Epithelial cell of alveolus of lung (primary cell): Measurements from ENCODE around the gene SPINT1. TPM values are rescaled to one million over a fixed set of nuclear protein-coding genes. Genes with fewer than 3 reads are reported as not detected.

ENCODE experiments used
- total RNA-seq: library from RNA; depleted of rRNA; stranded (reverse); fragments of >200 nt; gene quantifications from 2 replicates; pipeline ENCODE4 v1.2.1, GENCODE V29; 2015

SPINT1 gene
- 4.1 and 31.0 TPM in 2 replicates for total RNA-seq

GRCh38 chr15:40843885-40844695 lies at the start of gene SPINT1:
Gene SPINT1 (plus strand): TSS chr15:40844048. CDS start chr15:40844555, 507 bp downstream.

GRCh38 chr15:40807028-40807887 lies 36.6 kb upstream of the SPINT1 start, which contains the start of the genes DNAJC17 and ZFYVE19:
Gene DNAJC17 (minus strand): TSS chr15:40807473. CDS start chr15:40807446, 27 bp downstream.
Gene ZFYVE19 (plus strand): TSS chr15:40807089. CDS start chr15:40807590, 501 bp downstream.

GRCh38 chr15:40828447-40829036 lies 15.3 kb upstream of the SPINT1 start, which contains the start of gene PPP1R14D:
Gene PPP1R14D (minus strand): TSS chr15:40828708. CDS start chr15:40828641, 67 bp downstream.

GRCh38 chr15:40873694-40874561 lies 30.1 kb downstream of the SPINT1 start, which contains the start of gene RHOV:
Gene RHOV (minus strand): TSS chr15:40874234. CDS start chr15:40874139, 95 bp downstream.

GRCh38 chr15:40893733-40894680 lies 50.2 kb downstream of the SPINT1 start, which contains the start of gene VPS18:
Gene VPS18 (plus strand): TSS chr15:40894450. CDS start chr15:40894769, 319 bp downstream.

Other genes with a start within 250 kb of the SPINT1 start
- 7.9 and 16.4 TPM in 2 replicates for gene KNL1, start 249.8 kb upstream of the SPINT1 start, total RNA-seq
- 4.2 and 11.5 TPM in 2 replicates for gene RAD51, start 148.9 kb upstream of the SPINT1 start, total RNA-seq
- gene RMDN3, start 88.8 kb upstream of the SPINT1 start, total RNA-seq = 20.5 and 21.7 TPM in 2 replicates
- 7.7 and 11.5 TPM in 2 replicates for gene GCHFR, start 80.0 kb upstream of the SPINT1 start, total RNA-seq
- not detected in 2 replicates for gene C15orf62, start 74.1 kb upstream of the SPINT1 start, total RNA-seq
- 16.3 and 40.4 TPM in 2 replicates for gene ZFYVE19, start 37.0 kb upstream of the SPINT1 start, total RNA-seq
- 25.0 and 63.8 TPM in 2 replicates for gene DNAJC17, start 36.6 kb upstream of the SPINT1 start, total RNA-seq
- gene PPP1R14D, start 15.3 kb upstream of the SPINT1 start, total RNA-seq = not detected in 2 replicates
- not detected in 2 replicates for gene RHOV, start 30.2 kb downstream of the SPINT1 start, total RNA-seq
- gene VPS18, start 50.4 kb downstream of the SPINT1 start, total RNA-seq = 35.7 and 39.4 TPM in 2 replicates
- gene DLL4, start 85.3 kb downstream of the SPINT1 start, total RNA-seq = 0.88 and 3.1 TPM in 2 replicates
- gene CHAC1, start 109.4 kb downstream of the SPINT1 start, total RNA-seq = 5.0 and 63.6 TPM in 2 replicates